GM12874 (cell line): Measurements from ENCODE around the gene ARIH1.

Experiments used
- TF ChIP-seq, protein P1 (sequence below): IDR thresholded peaks from 2 replicates; pipeline ENCODE4 v1.5.1; 2011; ENCODE audit warnings: low read depth, mild to moderate bottlenecking, control low read depth, low read length, moderate library complexity; ENCODE audit not compliant: insufficient read depth

The ARIH1 gene

DNA sequence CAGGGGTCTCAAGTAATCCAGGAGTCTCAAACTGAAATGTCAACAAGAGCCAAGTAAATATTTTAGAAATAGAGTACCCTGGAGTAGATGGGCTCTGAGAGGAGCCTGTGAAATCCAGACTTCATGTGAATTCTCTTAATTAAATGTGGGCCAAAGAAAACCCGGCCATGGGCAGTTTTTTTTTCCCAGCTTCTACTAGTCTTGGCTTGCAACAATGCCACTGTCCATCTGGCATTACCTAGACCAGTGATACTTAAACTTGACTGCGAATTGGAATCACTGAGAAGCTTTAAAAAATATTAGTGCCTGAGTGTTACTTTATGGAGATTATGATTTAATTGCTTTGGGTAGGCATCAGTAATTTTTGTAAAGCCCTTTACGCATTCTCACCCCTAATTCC, 114.0 kb downstream of the ARIH1 start:
- TF ChIP-seq, protein P1, sequence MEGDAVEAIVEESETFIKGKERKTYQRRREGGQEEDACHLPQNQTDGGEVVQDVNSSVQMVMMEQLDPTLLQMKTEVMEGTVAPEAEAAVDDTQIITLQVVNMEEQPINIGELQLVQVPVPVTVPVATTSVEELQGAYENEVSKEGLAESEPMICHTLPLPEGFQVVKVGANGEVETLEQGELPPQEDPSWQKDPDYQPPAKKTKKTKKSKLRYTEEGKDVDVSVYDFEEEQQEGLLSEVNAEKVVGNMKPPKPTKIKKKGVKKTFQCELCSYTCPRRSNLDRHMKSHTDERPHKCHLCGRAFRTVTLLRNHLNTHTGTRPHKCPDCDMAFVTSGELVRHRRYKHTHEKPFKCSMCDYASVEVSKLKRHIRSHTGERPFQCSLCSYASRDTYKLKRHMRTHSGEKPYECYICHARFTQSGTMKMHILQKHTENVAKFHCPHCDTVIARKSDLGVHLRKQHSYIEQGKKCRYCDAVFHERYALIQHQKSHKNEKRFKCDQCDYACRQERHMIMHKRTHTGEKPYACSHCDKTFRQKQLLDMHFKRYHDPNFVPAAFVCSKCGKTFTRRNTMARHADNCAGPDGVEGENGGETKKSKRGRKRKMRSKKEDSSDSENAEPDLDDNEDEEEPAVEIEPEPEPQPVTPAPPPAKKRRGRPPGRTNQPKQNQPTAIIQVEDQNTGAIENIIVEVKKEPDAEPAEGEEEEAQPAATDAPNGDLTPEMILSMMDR: no peak

DNA sequence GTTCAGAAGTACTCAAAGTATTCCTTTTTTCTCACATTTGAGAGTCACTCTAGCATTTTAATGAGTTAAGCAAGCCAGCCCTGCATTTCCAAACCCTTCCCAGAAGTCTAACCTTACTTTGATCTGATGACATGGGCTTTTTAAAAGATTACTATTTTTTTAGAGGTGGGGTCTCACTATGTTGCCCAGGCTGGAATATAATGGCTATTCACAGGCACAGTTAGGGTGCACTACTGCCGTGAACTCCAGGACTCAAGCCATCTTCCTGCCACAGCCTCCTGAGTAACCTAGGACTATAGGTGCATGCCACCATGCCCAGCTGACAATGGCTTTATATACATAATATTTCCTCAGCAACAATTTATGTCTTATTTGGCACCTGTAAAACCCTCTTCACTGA, 116.3 kb downstream of the ARIH1 start:
- TF ChIP-seq, protein P1: no peak

GRCh38 chr15:72591361-72591760, 117.2 kb downstream of the ARIH1 start:
- TF ChIP-seq, protein P1: no peak

DNA sequence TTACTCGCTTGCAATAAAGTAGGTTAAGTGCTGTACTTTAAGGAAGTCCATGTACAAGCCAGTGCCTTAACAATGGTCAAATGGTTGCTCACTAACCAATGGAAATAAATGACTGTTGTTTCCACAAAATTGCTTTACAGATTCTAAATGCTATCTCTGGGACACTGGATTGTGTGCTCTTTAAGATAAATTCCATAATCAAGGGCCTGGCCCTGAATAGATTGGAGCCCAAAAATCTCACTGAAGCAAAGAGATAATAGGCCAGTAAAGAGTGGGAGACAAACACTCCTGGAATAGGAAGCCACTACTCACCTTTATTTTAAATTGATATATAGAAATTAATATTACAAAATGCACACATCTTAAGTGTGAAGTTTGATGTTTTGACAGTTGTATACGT, 118.0 kb downstream of the ARIH1 start:
- TF ChIP-seq, protein P1: no peak

- TF ChIP-seq, protein P1: no peak
Observed at GRCh38 chr15:72592676-72593075, 118.5 kb downstream of the ARIH1 start.

GRCh38 chr15:72593838-72594237, 119.7 kb downstream of the ARIH1 start:
- TF ChIP-seq, protein P1: no peak

GRCh38 chr15:72599855-72600464, 125.8 kb downstream of the ARIH1 start:
- TF ChIP-seq, protein P1: peak; percentile 50; the same call in 1 of the 2 replicates
